Measurements from ENCODE around the gene REG4. TPM values are rescaled to one million over a fixed set of nuclear protein-coding genes. Genes with fewer than 3 reads are reported as not detected.

Gene REG4
- total and polyA plus RNA-seq, 2 of the 4 experiments (the other 2 are of a cell fraction): not detected

GRCh38 chr1:119778886-119779560 lies 32.2 kb downstream of the REG4 start:
- no TSS peak for BruUV-seq (replicated peaks)
- H3K23ac ChIP-seq (ENCODE audit: low read depth, low read length): no peak overlapping the region
- H3K56ac ChIP-seq (ENCODE audit: extremely low read depth, insufficient read depth, low read length): no peak overlapping the region
- no peak overlapping the region; the same call in 1 of the 2 replicates for H3K4ac ChIP-seq (ENCODE audit: low read depth, low read length)
- H3K9me3 ChIP-seq (ENCODE audit: control insufficient read depth, insufficient read depth, low read length): no peaks in the 10 kb centered on the region
- H2BK5ac ChIP-seq (ENCODE audit: low read depth, low read length, poor library complexity, severe bottlenecking): no peak overlapping the region
- CTCF ChIA-PET: interaction anchor here (1.2 to 1.3 kb wide), 2 partner anchors 13 to 30 kb away, joined by 4 to 5 read pairs; no protein-coding TSS in a partner anchor
- no peak overlapping the region for H3K4me3 ChIP-seq (ENCODE audit: insufficient read depth, low read depth, low read length)
- H2AFZ ChIP-seq (replicated peaks; ENCODE audit: low read length, poor library complexity): no peak overlapping the region
- H3K27me3 ChIP-seq (ENCODE audit: control insufficient read depth, insufficient read depth, low read length): no peaks in the 10 kb centered on the region
- no peak for TF ChIP-seq POLR2A (IDR thresholded peaks at IDR 0.05; ENCODE audit: low read depth, low read length)
- TF ChIP-seq MAZ (IDR thresholded peaks at IDR 0.05; ENCODE audit: borderline replicate concordance, low read depth, low read length): no peak
- TF ChIP-seq RAD21 (IDR thresholded peaks at IDR 0.05; ENCODE audit: low read length): no peak
- no peak for DNase-seq
- peaks cover 8% of the 10 kb centered on the region for H3K4me1 ChIP-seq (ENCODE audit: control insufficient read depth, insufficient read depth, low read length)
- no peak overlapping the region for H2BK120ac ChIP-seq (ENCODE audit: low read depth, low read length)
- no peaks in the 10 kb centered on the region for H4K20me1 ChIP-seq (ENCODE audit: insufficient read depth, low read length)
- H2AK5ac ChIP-seq (ENCODE audit: low read depth, low read length): no peak overlapping the region
- H3K27ac ChIP-seq (ENCODE audit: insufficient read depth, low read length): no peak overlapping the region
- no peak overlapping the region for H2BK20ac ChIP-seq (ENCODE audit: low read depth, low read length)
- H3K36me3 ChIP-seq (ENCODE audit: control insufficient read depth, insufficient read depth, low read length): no peaks in the 10 kb centered on the region
- H2AK9ac ChIP-seq (replicated peaks; ENCODE audit: low read depth, low read length, poor library complexity): no peak overlapping the region
- ATAC-seq (ENCODE audit: low read depth): no peak
- no peak overlapping the region for H3K4me2 ChIP-seq (ENCODE audit: low read depth, low read length)
- peaks cover 4% of the 10 kb centered on the region; the same call in 1 of the 2 replicates for H3K9me1 ChIP-seq (ENCODE audit: insufficient read depth, low read length)
- H4K5ac ChIP-seq (ENCODE audit: low read depth, low read length): no peak overlapping the region
- POLR2A ChIA-PET (ENCODE audit: unreplicated experiment): no interaction called here
- no peaks in the 10 kb centered on the region for H3K79me1 ChIP-seq (ENCODE audit: low read depth in 1 of 2, low read length in 2 of 2)
- no peak overlapping the region for H3K9ac ChIP-seq (ENCODE audit: low read depth, low read length)
- intact Hi-C loops (cut with micrococcal nuclease) (loop anchor here (2.0 kb wide), 1 partner anchor 34 kb away; no protein-coding TSS in a partner anchor), in situ Hi-C loops (cut with MboI; ENCODE audit: low sequenced_read_pairs) (no loop called here), dilution Hi-C loops (cut with HindIII; ENCODE audit: low sequenced_read_pairs, unreplicated experiment) (no loop called here)
- no peak overlapping the region for H4K91ac ChIP-seq (ENCODE audit: insufficient read depth, low read depth, low read length)
- no peak overlapping the region for H2BK15ac ChIP-seq (ENCODE audit: low read depth, low read length)
- H3K14ac ChIP-seq (replicated peaks; ENCODE audit: low read depth, low read length): no peak overlapping the region
- no peak overlapping the region for H4K8ac ChIP-seq (ENCODE audit: low read depth in 2 of 2, low read length in 2 of 2)
- 81% methylated on average over 6 of the region's 13 CpGs; no CpG with 5 or more reads in 1 of the 2 experiments for WGBS, 2 experiments (ENCODE audit: extremely low coverage in 2 of 2, insufficient read length in 1 of 2)
- H3K18ac ChIP-seq (ENCODE audit: low read depth, low read length): no peak overlapping the region
